Measurements from ENCODE around the gene RAB10. TPM values are rescaled to one million over a fixed set of nuclear protein-coding genes. Genes with fewer than 3 reads are reported as not detected.

RAB10 gene
- total RNA-seq, 2 experiments from 2014 or later = 121 to 128 TPM

DNA sequence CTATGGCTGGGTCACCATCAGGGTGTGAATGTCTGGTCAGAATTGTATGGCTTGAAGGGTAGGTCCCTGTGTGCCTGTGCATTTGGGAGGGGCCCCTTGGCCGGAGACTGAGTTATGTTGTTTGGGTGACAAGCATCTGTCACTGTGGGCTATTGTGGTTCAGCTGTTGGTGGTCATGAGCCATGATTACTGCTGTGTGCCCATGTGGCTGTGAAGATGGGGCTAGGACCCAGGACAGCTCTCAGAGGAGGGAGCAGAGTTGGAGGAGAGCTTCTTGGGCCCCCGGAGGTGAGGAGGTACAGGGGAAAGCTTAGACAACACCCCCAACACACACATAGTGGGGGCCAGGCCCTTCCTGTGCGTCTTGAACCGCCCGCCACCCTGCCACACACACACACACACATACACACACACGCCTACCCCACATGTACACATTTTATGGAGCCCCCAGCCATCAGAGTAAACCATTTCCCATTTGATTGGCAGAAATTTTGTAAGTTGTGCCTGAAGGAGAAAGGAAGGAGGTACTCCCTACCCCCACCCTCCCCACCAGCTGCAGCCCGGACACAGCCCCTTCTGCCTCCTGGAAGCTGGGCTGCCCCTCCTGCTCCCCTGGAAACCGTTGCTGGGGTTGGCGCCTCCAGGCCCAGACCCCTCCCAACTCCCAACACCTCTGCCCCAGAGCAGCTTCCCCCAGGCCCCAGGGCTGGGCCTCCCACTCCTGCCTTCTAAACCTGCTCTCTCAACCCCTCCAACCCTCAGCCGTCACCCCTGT is 141.0 kb downstream of the RAB10 start:
- CTCF ChIA-PET = interaction anchor here (1.1 to 2.8 kb wide), 4 partner anchors 10 to 294 kb away, joined by 3 to 9 read pairs (median 4); no protein-coding TSS in a partner anchor
- DNase-seq (no peak), ATAC-seq (no peak)
- no peak overlapping the region for H3K27ac Mint-ChIP-seq
- no peaks in the 10 kb centered on the region for H3K36me3 Mint-ChIP-seq
- no peak overlapping the region for H3K4me3 Mint-ChIP-seq
- H3K4me1 Mint-ChIP-seq = peaks cover 10% of the 10 kb centered on the region
- no peaks in the 10 kb centered on the region for H3K9me3 Mint-ChIP-seq (ENCODE audit: low read depth)
- peaks cover 40% of the 10 kb centered on the region for H3K27me3 Mint-ChIP-seq

GRCh38 chr2:26175466-26176278 is 141.8 kb downstream of the RAB10 start:
- ATAC-seq (no peak), DNase-seq (no peak)
- H3K4me1 Mint-ChIP-seq = peaks cover 12% of the 10 kb centered on the region
- CTCF ChIA-PET = interaction anchor here (1.1 to 2.8 kb wide), 3 partner anchors 9 to 294 kb away, joined by 3 to 9 read pairs (median 3); no protein-coding TSS in a partner anchor
- no peaks in the 10 kb centered on the region for H3K36me3 Mint-ChIP-seq
- H3K27ac Mint-ChIP-seq = no peak overlapping the region
- no peak overlapping the region for H3K4me3 Mint-ChIP-seq
- H3K9me3 Mint-ChIP-seq (ENCODE audit: low read depth) = no peaks in the 10 kb centered on the region
- peaks cover 43% of the 10 kb centered on the region for H3K27me3 Mint-ChIP-seq

GRCh38 chr2:26176279-26176615 is 142.4 kb downstream of the RAB10 start:
- Mint-ChIP-seq H3K4me1 (peaks cover 12% of the 10 kb centered on the region), H3K27me3 (peaks cover 42% of the 10 kb centered on the region), H3K36me3 (no peaks in the 10 kb centered on the region), H3K27ac (no peak overlapping the region), H3K4me3 (no peak overlapping the region), H3K9me3 (ENCODE audit: low read depth) (no peaks in the 10 kb centered on the region)
- CTCF ChIA-PET = interaction anchor here (1.1 to 2.8 kb wide), 3 partner anchors 9 to 293 kb away, joined by 3 to 9 read pairs (median 3); no protein-coding TSS in a partner anchor
- ATAC-seq (no peak), DNase-seq (no peak)

DNA sequence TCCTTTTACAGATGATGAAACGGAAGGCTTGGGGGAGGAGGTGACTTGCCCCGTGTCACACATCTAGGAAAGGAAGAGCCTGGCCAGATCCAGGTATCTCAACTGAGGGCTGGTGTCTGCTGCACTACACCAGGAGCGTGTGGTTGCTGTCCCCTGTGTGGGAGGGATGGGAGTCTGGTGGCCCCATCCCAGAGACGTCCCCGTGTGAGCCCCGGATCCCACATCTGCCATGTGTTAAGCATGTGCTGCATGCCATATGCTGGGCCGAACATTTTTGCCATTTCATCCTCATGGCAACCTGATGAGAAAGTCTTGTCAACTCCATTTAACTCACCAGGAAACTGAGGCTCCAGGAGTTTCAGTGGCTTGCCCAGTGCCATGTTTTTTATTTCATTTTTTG is 143.2 kb downstream of the RAB10 start:
- Mint-ChIP-seq H3K36me3 (no peaks in the 10 kb centered on the region), H3K4me1 (peaks cover 11% of the 10 kb centered on the region), H3K9me3 (ENCODE audit: low read depth) (no peaks in the 10 kb centered on the region), H3K27me3 (peaks cover 37% of the 10 kb centered on the region), H3K27ac (no peak overlapping the region), H3K4me3 (no peak overlapping the region)
- ATAC-seq (no peak), DNase-seq (no peak)
- CTCF ChIA-PET = no interaction called here

DNA sequence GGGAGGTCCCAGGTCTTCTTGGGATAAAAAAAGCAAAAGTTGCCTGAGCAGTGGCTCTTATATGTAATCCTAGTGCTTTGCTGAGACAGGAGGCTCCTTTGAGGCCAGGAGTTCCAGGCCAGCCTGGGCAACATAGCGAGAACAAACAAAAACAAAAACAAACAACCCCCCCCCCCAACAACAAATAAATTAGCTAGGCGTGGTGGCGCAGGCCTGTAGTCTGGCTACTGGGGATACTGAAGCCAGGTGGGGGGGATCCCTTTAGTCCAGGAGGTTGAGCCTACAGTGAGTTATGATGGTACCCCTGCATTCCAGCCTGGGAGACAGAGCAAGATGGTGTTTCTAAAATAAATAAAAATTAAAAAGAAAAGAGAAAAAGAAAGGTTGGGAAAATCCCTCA is 144.4 kb downstream of the RAB10 start:
- Mint-ChIP-seq H3K27me3 (peaks cover 37% of the 10 kb centered on the region), H3K4me3 (peak overlapping the region; percentile 67), H3K9me3 (ENCODE audit: low read depth) (no peaks in the 10 kb centered on the region), H3K4me1 (peaks cover 9% of the 10 kb centered on the region), H3K27ac (no peak overlapping the region), H3K36me3 (no peaks in the 10 kb centered on the region)
- ATAC-seq = no peak
- CTCF ChIA-PET = interaction anchor here (0.9 kb wide), 1 partner anchor 59 kb away, joined by 3 read pairs; no protein-coding TSS in a partner anchor
- DNase-seq = no peak

GRCh38 chr2:26178746-26179436 is 145.0 kb downstream of the RAB10 start:
- peak; percentile 75 for ATAC-seq
- Mint-ChIP-seq H3K4me1 (peaks cover 11% of the 10 kb centered on the region), H3K27me3 (peaks cover 37% of the 10 kb centered on the region), H3K27ac (no peak overlapping the region), H3K4me3 (peak overlapping the region; percentile 67), H3K36me3 (no peaks in the 10 kb centered on the region), H3K9me3 (ENCODE audit: low read depth) (no peaks in the 10 kb centered on the region)
- DNase-seq = no peak
- CTCF ChIA-PET = interaction anchor here (0.9 kb wide), 1 partner anchor 58 kb away, joined by 3 read pairs; no protein-coding TSS in a partner anchor

GRCh38 chr2:26179446-26179913 is 145.6 kb downstream of the RAB10 start:
- DNase-seq = no peak
- Mint-ChIP-seq H3K9me3 (ENCODE audit: low read depth) (no peaks in the 10 kb centered on the region), H3K36me3 (no peaks in the 10 kb centered on the region), H3K27me3 (peaks cover 33% of the 10 kb centered on the region), H3K27ac (no peak overlapping the region), H3K4me1 (peaks cover 9% of the 10 kb centered on the region), H3K4me3 (peak overlapping the region; percentile 67)
- CTCF ChIA-PET = no interaction called here
- no peak for ATAC-seq

GRCh38 chr2:26182441-26182840 is 148.6 kb downstream of the RAB10 start:
- no peak for ATAC-seq
- CTCF ChIA-PET = interaction anchor here (1.2 to 2.2 kb wide), 3 partner anchors 10 to 191 kb away, joined by 3 to 6 read pairs (median 3); partner anchors contain the start of gene GAREM2
- peaks cover 20% of the 10 kb centered on the region for H3K27me3 Mint-ChIP-seq
- H3K36me3 Mint-ChIP-seq = no peaks in the 10 kb centered on the region
- no peak for DNase-seq
- H3K9me3 Mint-ChIP-seq (ENCODE audit: low read depth) = no peaks in the 10 kb centered on the region
- H3K4me3 Mint-ChIP-seq = no peak overlapping the region
- peaks cover 18% of the 10 kb centered on the region for H3K4me1 Mint-ChIP-seq
- H3K27ac Mint-ChIP-seq = no peak overlapping the region

GRCh38 chr2:26182887-26183630 is 149.2 kb downstream of the RAB10 start:
- ATAC-seq (no peak), DNase-seq (no peak)
- Mint-ChIP-seq H3K4me3 (no peak overlapping the region), H3K27me3 (peaks cover 20% of the 10 kb centered on the region), H3K27ac (no peak overlapping the region), H3K9me3 (ENCODE audit: low read depth) (no peaks in the 10 kb centered on the region), H3K36me3 (no peaks in the 10 kb centered on the region), H3K4me1 (peaks cover 21% of the 10 kb centered on the region)
- CTCF ChIA-PET = interaction anchor here (0.9 to 2.2 kb wide), 4 partner anchors 24 to 191 kb away, joined by 3 to 12 read pairs (median 6); no protein-coding TSS in a partner anchor

GRCh38 chr2:26184121-26184520 is 150.2 kb downstream of the RAB10 start:
- peaks cover 22% of the 10 kb centered on the region for H3K4me1 Mint-ChIP-seq
- ATAC-seq (no peak), DNase-seq (no peak)
- H3K9me3 Mint-ChIP-seq (ENCODE audit: low read depth) = no peaks in the 10 kb centered on the region
- peaks cover 20% of the 10 kb centered on the region for H3K27me3 Mint-ChIP-seq
- no peaks in the 10 kb centered on the region for H3K36me3 Mint-ChIP-seq
- CTCF ChIA-PET = interaction anchor here (0.8 to 2.3 kb wide), 27 partner anchors 9 to 576 kb away, joined by 3 to 17 read pairs (median 4); partner anchors contain the start of genes ADGRF3, GAREM2, HADHA and HADHB
- peak overlapping the region; percentile 48 for H3K27ac Mint-ChIP-seq
- H3K4me3 Mint-ChIP-seq = peak overlapping the region; percentile 7

- Mint-ChIP-seq H3K36me3 (no peaks in the 10 kb centered on the region), H3K4me3 (peak overlapping the region; percentile 69), H3K27ac (peak overlapping the region; percentile 31), H3K9me3 (ENCODE audit: low read depth) (no peaks in the 10 kb centered on the region), H3K4me1 (peaks cover 19% of the 10 kb centered on the region), H3K27me3 (peaks cover 17% of the 10 kb centered on the region)
- ATAC-seq (peak; percentile 99), DNase-seq (peak; percentile 89)
- CTCF ChIA-PET = interaction anchor here (0.7 to 2.3 kb wide), 35 partner anchors 10 to 577 kb away, joined by 3 to 17 read pairs (median 4); partner anchors contain the start of genes ADGRF3, GAREM2, HADHA and HADHB
Measured at GRCh38 chr2:26184555-26185303, 150.8 kb downstream of the RAB10 start.

All from activated CD8-positive, alpha-beta memory T cell treated with anti-CD3 and anti-CD28 coated beads, Interleukin-2, amount 10 ng/mL, durations not matched to agents 7 days and 5 days (primary cell).